Calu3 (cell line): ENCODE results near the gene LTB. TPM values are rescaled to one million over a fixed set of nuclear protein-coding genes. Genes with fewer than 3 reads are reported as not detected.

ENCODE experiments used
- BruUV-seq: library from RNA; stranded (reverse); fragments of 400-500 nt; replicated peaks from 2 replicates; lab custom pipeline; 2021; lab: Mats Ljungman, UMichigan
- CTCF ChIA-PET: fragments of 300-600 bp; sonication (Branson Sonifier 250); formaldehyde crosslinking; loops from one replicate; lab custom pipeline; 2022; ENCODE audit warnings: antibody characterized with exemption; lab: Charles Lee
- DNase-seq: peaks from one replicate; pipeline ENCODE4 v3.0.0; 2022
- H3K27ac Mint-ChIP-seq: one replicate; pipeline ENCODE4 v1.8.0; 2022; ENCODE audit warnings: mixed read lengths; ENCODE audit not compliant: unreplicated experiment
- H3K27me3 Mint-ChIP-seq: one replicate; pipeline ENCODE4 v1.8.0; 2022; ENCODE audit warnings: mixed read lengths; ENCODE audit not compliant: unreplicated experiment
- H3K36me3 Mint-ChIP-seq: one replicate; pipeline ENCODE4 v1.8.0; 2022; ENCODE audit warnings: mild to moderate bottlenecking, moderate library complexity, mixed read lengths; ENCODE audit not compliant: insufficient read depth, unreplicated experiment
- H3K4me1 Mint-ChIP-seq: one replicate; pipeline ENCODE4 v1.8.0; 2022; ENCODE audit warnings: mild to moderate bottlenecking, low read depth, mixed read lengths; ENCODE audit not compliant: unreplicated experiment
- H3K4me3 Mint-ChIP-seq: one replicate; pipeline ENCODE4 v1.8.0; 2022; ENCODE audit warnings: mild to moderate bottlenecking, low read depth, moderate library complexity, mixed read lengths; ENCODE audit not compliant: unreplicated experiment
- H3K9me3 Mint-ChIP-seq: one replicate; pipeline ENCODE4 v1.8.0; 2022; ENCODE audit warnings: low read depth, mixed read lengths; ENCODE audit not compliant: unreplicated experiment
- intact Hi-C: fragments of 100-400 bp; cut with micrococcal nuclease; formaldehyde crosslinking; loops from one replicate; pipeline ENCODE4 v1.10.0; 2022; ENCODE audit not compliant: unreplicated experiment
- total RNA-seq: library from RNA; stranded (reverse); gene quantifications from 2 replicates; pipeline ENCODE4 v1.2.3, GENCODE V29; 2022
- TF ChIP-seq, protein P1 (sequence below): fragments of 200-600 bp; IDR thresholded peaks from one replicate; pipeline ENCODE4 v1.8.0; 2022; ENCODE audit warnings: antibody characterized with exemption; ENCODE audit not compliant: unreplicated experiment

Gene LTB
- total RNA-seq, 1 experiment from 2014 or later, result 1.4 TPM

- H3K27ac Mint-ChIP-seq, result no peak overlapping the region
- H3K36me3 Mint-ChIP-seq, result peaks cover 13% of the 10 kb centered on the region
- no peak overlapping the region for H3K4me3 Mint-ChIP-seq
- peaks cover 66% of the 10 kb centered on the region for H3K27me3 Mint-ChIP-seq
- intact Hi-C loops, result no loop called here
- DNase-seq, result no peak
- TF ChIP-seq, protein P1, sequence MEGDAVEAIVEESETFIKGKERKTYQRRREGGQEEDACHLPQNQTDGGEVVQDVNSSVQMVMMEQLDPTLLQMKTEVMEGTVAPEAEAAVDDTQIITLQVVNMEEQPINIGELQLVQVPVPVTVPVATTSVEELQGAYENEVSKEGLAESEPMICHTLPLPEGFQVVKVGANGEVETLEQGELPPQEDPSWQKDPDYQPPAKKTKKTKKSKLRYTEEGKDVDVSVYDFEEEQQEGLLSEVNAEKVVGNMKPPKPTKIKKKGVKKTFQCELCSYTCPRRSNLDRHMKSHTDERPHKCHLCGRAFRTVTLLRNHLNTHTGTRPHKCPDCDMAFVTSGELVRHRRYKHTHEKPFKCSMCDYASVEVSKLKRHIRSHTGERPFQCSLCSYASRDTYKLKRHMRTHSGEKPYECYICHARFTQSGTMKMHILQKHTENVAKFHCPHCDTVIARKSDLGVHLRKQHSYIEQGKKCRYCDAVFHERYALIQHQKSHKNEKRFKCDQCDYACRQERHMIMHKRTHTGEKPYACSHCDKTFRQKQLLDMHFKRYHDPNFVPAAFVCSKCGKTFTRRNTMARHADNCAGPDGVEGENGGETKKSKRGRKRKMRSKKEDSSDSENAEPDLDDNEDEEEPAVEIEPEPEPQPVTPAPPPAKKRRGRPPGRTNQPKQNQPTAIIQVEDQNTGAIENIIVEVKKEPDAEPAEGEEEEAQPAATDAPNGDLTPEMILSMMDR, result no peak
- CTCF ChIA-PET, result interaction anchor here (1.5 to 1.8 kb wide), 2 partner anchors 12 to 21 kb away, joined by 5 read pairs; no protein-coding TSS in a partner anchor
- peaks cover 23% of the 10 kb centered on the region for H3K4me1 Mint-ChIP-seq
- no TSS peak for BruUV-seq
- H3K9me3 Mint-ChIP-seq, result no peaks in the 10 kb centered on the region
Observed at GRCh38 chr6:31577579-31577966, 4.7 kb downstream of the LTB start.

- intact Hi-C loops, result no loop called here
- no peak overlapping the region for H3K27ac Mint-ChIP-seq
- H3K4me1 Mint-ChIP-seq, result peaks cover 18% of the 10 kb centered on the region
- no peak for DNase-seq
- peaks cover 13% of the 10 kb centered on the region for H3K36me3 Mint-ChIP-seq
- no peak overlapping the region for H3K4me3 Mint-ChIP-seq
- BruUV-seq, result no TSS peak
- H3K27me3 Mint-ChIP-seq, result peaks cover 66% of the 10 kb centered on the region
- CTCF ChIA-PET, result interaction anchor here (0.6 to 1.8 kb wide), 5 partner anchors 13 to 384 kb away, joined by 3 to 5 read pairs (median 3); no protein-coding TSS in a partner anchor
- TF ChIP-seq, protein P1, result no peak
- H3K9me3 Mint-ChIP-seq, result no peaks in the 10 kb centered on the region
Observed at GRCh38 chr6:31576897-31577578, 5.2 kb downstream of the LTB start.

- no peak overlapping the region for H3K4me3 Mint-ChIP-seq
- intact Hi-C loops, result no loop called here
- peaks cover 60% of the 10 kb centered on the region for H3K27me3 Mint-ChIP-seq
- no peaks in the 10 kb centered on the region for H3K9me3 Mint-ChIP-seq
- H3K4me1 Mint-ChIP-seq, result peaks cover 9% of the 10 kb centered on the region
- DNase-seq, result no peak
- H3K27ac Mint-ChIP-seq, result no peak overlapping the region
- TF ChIP-seq, protein P1, result no peak
- H3K36me3 Mint-ChIP-seq, result peaks cover 5% of the 10 kb centered on the region
- CTCF ChIA-PET, result interaction anchor here (0.6 to 1.8 kb wide), 7 partner anchors 14 to 384 kb away, joined by 3 to 5 read pairs (median 4); partner anchors contain the start of gene NFKBIL1
- BruUV-seq, result no TSS peak
Observed at GRCh38 chr6:31575952-31576685, 6.1 kb downstream of the LTB start.

- H3K27ac Mint-ChIP-seq, result no peak within 1 kb of the TSS
- no peak for DNase-seq
- peaks cover 2% of the 10 kb centered on the region for H3K4me1 Mint-ChIP-seq
- peaks cover 53% of the 10 kb centered on the region for H3K27me3 Mint-ChIP-seq
- intact Hi-C loops, result no loop called here
- CTCF ChIA-PET, result interaction anchor here (1.0 to 1.4 kb wide), 3 partner anchors 21 to 28 kb away, joined by 3 to 5 read pairs (median 4); partner anchors contain the start of gene NFKBIL1
- no peaks in the 10 kb centered on the region for H3K36me3 Mint-ChIP-seq
- no TSS peak for BruUV-seq
- no peaks in the 10 kb centered on the region for H3K9me3 Mint-ChIP-seq
- TF ChIP-seq, protein P1, result no peak
- no peak within 1 kb of the TSS for H3K4me3 Mint-ChIP-seq
Observed at GRCh38 chr6:31575335-31575901, 6.8 kb downstream of the LTB start, which contains the start of gene TNF. TNF (plus strand) TSS chr6:31575565; CDS start chr6:31575742, 177 bp downstream.
